GM12878 (cell line): ENCODE measurements around the gene RNLS. TPM values are rescaled to one million over a fixed set of nuclear protein-coding genes. Genes with fewer than 3 reads are reported as not detected.
A peak's percentile ranks its signal among the peaks of the same experiment; 100 is the strongest.

Source experiments
- BRCA1 ChIP-seq: IDR thresholded peaks from 2 replicates; pipeline ENCODE4 v1.6.1; 2011; ENCODE audit warnings: low read depth, low read length, improper control_type of control experiment
- CBFB ChIP-seq: IDR thresholded peaks from 2 replicates; pipeline ENCODE4 v1.6.1; 2016; ENCODE audit warnings: antibody characterized with exemption, low read depth
- CEBPZ ChIP-seq: fragments of 150-350 bp; IDR thresholded peaks from 2 replicates; pipeline ENCODE4 v1.6.1; 2016; ENCODE audit warnings: low read depth, low read length
- E2F4 ChIP-seq: IDR thresholded peaks from 2 replicates; pipeline ENCODE4 v1.6.1; 2012; ENCODE audit warnings: low read depth, low read length, improper control_type of control experiment
- E4F1 ChIP-seq: fragments of 450-650 bp; IDR thresholded peaks from 2 replicates; pipeline ENCODE4 v1.6.1; 2018; ENCODE audit warnings: borderline replicate concordance, mild to moderate bottlenecking; ENCODE audit not compliant: partially characterized antibody
- GATAD2B ChIP-seq: fragments of 450-650 bp; conservative IDR thresholded peaks from 2 replicates; pipeline ENCODE4 v1.6.1; 2017; ENCODE audit warnings: low read depth, mild to moderate bottlenecking, moderate library complexity
- HSF1 ChIP-seq: fragments of 150-350 bp; IDR thresholded peaks from 2 replicates; pipeline ENCODE4 v1.6.1; 2014; ENCODE audit warnings: mild to moderate bottlenecking, low read depth, low read length
- IRF4 ChIP-seq: IDR thresholded peaks from 2 replicates; pipeline ENCODE4 v1.6.1; 2011; ENCODE audit warnings: low read depth, low read length
- MXI1 ChIP-seq: fragments of 150-350 bp; IDR thresholded peaks from 2 replicates; pipeline ENCODE4 v1.6.1; 2011; ENCODE audit warnings: low read depth, mild to moderate bottlenecking, inconsistent platforms, low read length, improper control_type of control experiment
- NFYA ChIP-seq: IDR thresholded peaks from 2 replicates; pipeline ENCODE4 v1.6.1; 2011; ENCODE audit warnings: low read depth, mild to moderate bottlenecking, low read length, improper control_type of control experiment, borderline replicate concordance
- PML ChIP-seq: IDR thresholded peaks from 2 replicates; pipeline ENCODE4 v1.6.1; 2012; ENCODE audit warnings: low read length, inconsistent platforms
- SIX5 ChIP-seq: IDR thresholded peaks from 2 replicates; pipeline ENCODE4 v1.6.1; 2011; ENCODE audit warnings: mild to moderate bottlenecking, low read depth, low read length, moderate library complexity; ENCODE audit not compliant: severe bottlenecking
- SMAD1 ChIP-seq: fragments of 450-650 bp; IDR thresholded peaks from 2 replicates; pipeline ENCODE4 v1.6.1; 2018; ENCODE audit warnings: mild to moderate bottlenecking, low read depth; ENCODE audit not compliant: partially characterized antibody
- SUZ12 ChIP-seq: fragments of 200-600 bp; sonication (generic); IDR thresholded peaks from one replicate; pipeline ENCODE4 v1.6.1; 2018; ENCODE audit warnings: antibody characterized with exemption, mild to moderate bottlenecking; ENCODE audit not compliant: unreplicated experiment
- ZBTB4 ChIP-seq: fragments of 450-650 bp; formaldehyde crosslinking; IDR thresholded peaks from 2 replicates; pipeline ENCODE4 v1.4.0; 2022; ENCODE audit warnings: mild to moderate bottlenecking, moderate library complexity
- polyA plus RNA-seq, 11 experiments: library from polyadenylated mRNA; depleted of rRNA in 4 of 11; unstranded in 6 of 11; stranded (reverse) in 5 of 11; fragments of >200 nt; fragmentation: Nextera tagmentation in 4 of 11; fragmentation: Illumina TruSeq in 1 of 11; extraction: Ambion mirVana in 4 of 11; extraction: Trizol in 1 of 11; gene quantifications; 1 replicate in 1 of 11; 2 replicates in 10 of 11; pipeline versions ENCODE4 v1.2.1 to v1.2.3, GENCODE V29; 2011 to 2016; ENCODE audit warnings: inconsistent platforms in 2 of 11, missing spikeins in 2 of 11, low read depth in 1 of 11
- total RNA-seq, 4 experiments: library from RNA; depleted of rRNA in 3 of 4; stranded (reverse); fragments of >200 nt in 3 of 4; fragmentation: Illumina TruSeq in 1 of 4; extraction: Trizol in 1 of 4; gene quantifications; 2 replicates each; pipeline versions ENCODE4 v1.2.1 to v1.2.3, GENCODE V29; 2013 to 2021

RNLS gene
- total and polyA plus RNA-seq, 10 of the 15 experiments (the other 5 are each of a cell fraction or from before 2014, with no cell fraction given): 3.4 to 6.7 (median 4.6) TPM

- no peak for TF ChIP-seq ZBTB4
- TF ChIP-seq CBFB: peak; percentile 98
- no peak for TF ChIP-seq MXI1
- no peak for TF ChIP-seq E4F1
- TF ChIP-seq HSF1: no peak
- TF ChIP-seq SIX5: no peak
- TF ChIP-seq E2F4: no peak
- no peak for TF ChIP-seq SUZ12
- TF ChIP-seq GATAD2B: peak; percentile 87
- TF ChIP-seq PML: peak; percentile 33
- no peak for TF ChIP-seq NFYA
- 0 out of 2 replicates have a peak, but pooled peaks have one; percentile 12 for TF ChIP-seq CEBPZ
- no peak for TF ChIP-seq BRCA1
- TF ChIP-seq SMAD1: no peak
- peak; percentile 23; the same call in 1 of the 2 replicates for TF ChIP-seq IRF4
Observed at GRCh38 chr10:88385601-88386203, 197.4 kb downstream of the RNLS start (continued).
